ENCODE measurements around the gene APPBP2. TPM values are rescaled to one million over a fixed set of nuclear protein-coding genes. Genes with fewer than 3 reads are reported as not detected.

Gene APPBP2
- total RNA-seq, 1 donor from 2014 or later = 48.0 TPM

DNA sequence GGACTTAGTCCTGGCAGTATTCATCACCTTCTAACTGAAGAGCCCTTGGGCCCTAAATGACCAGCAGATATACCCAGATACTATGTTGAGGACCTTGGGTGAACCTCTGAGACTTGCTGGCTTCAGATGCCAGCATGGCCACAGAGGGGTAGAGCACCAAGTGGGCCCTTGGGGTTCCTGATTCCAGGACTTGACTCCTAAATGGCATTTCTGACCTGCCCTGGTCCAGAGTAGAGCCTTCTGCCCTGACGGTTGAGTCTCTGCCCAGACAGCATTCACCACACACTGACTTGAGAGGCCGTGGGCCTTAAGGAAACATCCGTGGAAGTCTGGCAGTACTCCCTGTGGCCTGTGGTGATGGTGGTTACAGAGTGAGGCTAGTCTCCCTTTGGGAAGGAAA is 2.8 kb upstream of the APPBP2 start:
- Histone ChIP-seq H2AFZ (replicated peaks) (no peak overlapping the region), H4K20me1 (ENCODE audit: low read depth) (peaks cover 13% of the 10 kb centered on the region), H3F3A (ENCODE audit: low read depth) (peaks cover 3% of the 10 kb centered on the region), H3K9me3 (ENCODE audit: low read depth) (no peaks in the 10 kb centered on the region), H3K4me3 (no peak overlapping the region), H3K27ac (no peak overlapping the region), H3K4me2 (no peak overlapping the region), H3K4me1 (peaks cover 7% of the 10 kb centered on the region), H3K9ac (no peak overlapping the region), H3K36me3 (no peaks in the 10 kb centered on the region), H3K27me3 (no peaks in the 10 kb centered on the region), H3K79me2 (ENCODE audit: low read depth) (peaks cover 44% of the 10 kb centered on the region)
- peaks cover 6% of the 10 kb centered on the region for H3K4me1 Mint-ChIP-seq
- no peaks in the 10 kb centered on the region for H3K27me3 Mint-ChIP-seq (ENCODE audit: insufficient read depth, low read depth)
- TF ChIP-seq, protein P1, sequence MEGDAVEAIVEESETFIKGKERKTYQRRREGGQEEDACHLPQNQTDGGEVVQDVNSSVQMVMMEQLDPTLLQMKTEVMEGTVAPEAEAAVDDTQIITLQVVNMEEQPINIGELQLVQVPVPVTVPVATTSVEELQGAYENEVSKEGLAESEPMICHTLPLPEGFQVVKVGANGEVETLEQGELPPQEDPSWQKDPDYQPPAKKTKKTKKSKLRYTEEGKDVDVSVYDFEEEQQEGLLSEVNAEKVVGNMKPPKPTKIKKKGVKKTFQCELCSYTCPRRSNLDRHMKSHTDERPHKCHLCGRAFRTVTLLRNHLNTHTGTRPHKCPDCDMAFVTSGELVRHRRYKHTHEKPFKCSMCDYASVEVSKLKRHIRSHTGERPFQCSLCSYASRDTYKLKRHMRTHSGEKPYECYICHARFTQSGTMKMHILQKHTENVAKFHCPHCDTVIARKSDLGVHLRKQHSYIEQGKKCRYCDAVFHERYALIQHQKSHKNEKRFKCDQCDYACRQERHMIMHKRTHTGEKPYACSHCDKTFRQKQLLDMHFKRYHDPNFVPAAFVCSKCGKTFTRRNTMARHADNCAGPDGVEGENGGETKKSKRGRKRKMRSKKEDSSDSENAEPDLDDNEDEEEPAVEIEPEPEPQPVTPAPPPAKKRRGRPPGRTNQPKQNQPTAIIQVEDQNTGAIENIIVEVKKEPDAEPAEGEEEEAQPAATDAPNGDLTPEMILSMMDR (IDR thresholded peaks at IDR 0.05) = no peak
- TF ChIP-seq EZH2 (IDR thresholded peaks at IDR 0.05) (no peak), EZH2phosphoT487 (IDR thresholded peaks at IDR 0.05) (no peak)
- peaks cover 18% of the 10 kb centered on the region for H3K36me3 Mint-ChIP-seq
- no peak overlapping the region for H3K4me3 Mint-ChIP-seq
- DNase-seq (ENCODE audit: low spot score) = no peak
- peaks cover 14% of the 10 kb centered on the region for H3K9me3 Mint-ChIP-seq
- H3K27ac Mint-ChIP-seq = no peak overlapping the region

DNA sequence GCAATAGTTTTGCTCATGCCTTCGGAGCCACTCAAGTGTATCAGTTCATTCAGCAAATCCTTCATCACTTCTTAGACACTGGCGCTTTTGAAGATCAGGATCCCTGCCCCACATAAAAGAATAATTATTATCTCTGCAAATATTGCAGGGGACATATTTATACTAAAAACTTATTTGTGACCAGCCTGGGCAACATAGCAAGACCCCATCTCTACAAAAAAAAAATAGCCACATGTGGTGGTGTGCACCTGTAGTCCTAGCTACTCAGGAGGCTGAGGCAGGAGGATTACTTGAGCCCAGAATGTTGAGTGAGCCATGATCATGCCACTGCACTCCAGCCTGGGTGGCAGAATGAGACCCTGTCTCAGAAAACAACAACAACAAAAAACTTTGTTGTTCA is 1.7 kb upstream of the APPBP2 start:
- H3K4me1 Mint-ChIP-seq = peaks cover 12% of the 10 kb centered on the region
- Histone ChIP-seq H3K9ac (no peak overlapping the region), H3F3A (ENCODE audit: low read depth) (peaks cover 3% of the 10 kb centered on the region), H3K4me1 (peaks cover 15% of the 10 kb centered on the region), H3K36me3 (no peaks in the 10 kb centered on the region), H3K9me3 (ENCODE audit: low read depth) (no peaks in the 10 kb centered on the region), H3K27me3 (no peaks in the 10 kb centered on the region), H3K79me2 (ENCODE audit: low read depth) (peaks cover 55% of the 10 kb centered on the region), H3K27ac (no peak overlapping the region), H3K4me2 (no peak overlapping the region), H3K4me3 (no peak overlapping the region), H2AFZ (replicated peaks) (no peak overlapping the region), H4K20me1 (ENCODE audit: low read depth) (peaks cover 24% of the 10 kb centered on the region)
- H3K4me3 Mint-ChIP-seq = peak overlapping the region; percentile 25
- no peak for DNase-seq (ENCODE audit: low spot score)
- peaks cover 21% of the 10 kb centered on the region for H3K36me3 Mint-ChIP-seq
- no peaks in the 10 kb centered on the region for H3K27me3 Mint-ChIP-seq (ENCODE audit: insufficient read depth, low read depth)
- no peak overlapping the region for H3K27ac Mint-ChIP-seq
- peaks cover 14% of the 10 kb centered on the region for H3K9me3 Mint-ChIP-seq
- TF ChIP-seq EZH2 (IDR thresholded peaks at IDR 0.05) = no peak
- no peak for TF ChIP-seq EZH2phosphoT487 (IDR thresholded peaks at IDR 0.05)
- TF ChIP-seq, protein P1 (IDR thresholded peaks at IDR 0.05) = no peak

DNA sequence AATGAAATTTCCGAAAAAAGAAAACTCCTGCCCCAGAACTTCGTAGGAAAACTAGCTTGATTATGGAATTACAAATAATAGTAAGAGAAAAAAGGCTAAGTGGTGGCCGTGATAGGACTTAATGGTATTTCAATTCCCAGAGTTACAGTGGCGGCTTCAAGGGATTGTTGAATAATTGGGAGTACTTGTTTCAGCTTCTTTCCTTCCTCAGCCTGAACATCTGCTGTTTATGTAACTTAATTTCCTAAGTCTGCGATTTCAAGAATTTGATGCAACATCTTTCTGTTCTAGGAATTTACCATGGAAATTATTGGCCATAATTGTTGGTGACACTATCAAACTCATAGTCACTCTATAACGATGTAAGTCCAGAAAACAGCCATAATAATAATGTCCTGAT is 684 bp upstream of the APPBP2 start:
- Histone ChIP-seq H4K20me1 (ENCODE audit: low read depth) (peaks cover 34% of the 10 kb centered on the region), H3F3A (ENCODE audit: low read depth) (peaks cover 3% of the 10 kb centered on the region), H3K36me3 (no peaks in the 10 kb centered on the region), H3K27ac (peak overlapping the region; percentile 40), H3K4me1 (peaks cover 15% of the 10 kb centered on the region), H3K79me2 (ENCODE audit: low read depth) (peaks cover 65% of the 10 kb centered on the region), H3K27me3 (no peaks in the 10 kb centered on the region), H3K4me2 (peak overlapping the region; percentile 97), H3K9me3 (ENCODE audit: low read depth) (no peaks in the 10 kb centered on the region), H3K9ac (peak overlapping the region; percentile 94), H2AFZ (replicated peaks) (peak overlapping the region; percentile 91), H3K4me3 (peak overlapping the region; percentile 96)
- H3K4me1 Mint-ChIP-seq = peaks cover 17% of the 10 kb centered on the region
- peaks cover 18% of the 10 kb centered on the region for H3K36me3 Mint-ChIP-seq
- H3K4me3 Mint-ChIP-seq = peak overlapping the region; percentile 92
- H3K27ac Mint-ChIP-seq = peak overlapping the region; percentile 98
- TF ChIP-seq, protein P1 (IDR thresholded peaks at IDR 0.05) = no peak
- no peak for TF ChIP-seq EZH2phosphoT487 (IDR thresholded peaks at IDR 0.05)
- TF ChIP-seq EZH2 (IDR thresholded peaks at IDR 0.05) = no peak
- H3K9me3 Mint-ChIP-seq = peaks cover 14% of the 10 kb centered on the region
- no peak for DNase-seq (ENCODE audit: low spot score)
- no peaks in the 10 kb centered on the region for H3K27me3 Mint-ChIP-seq (ENCODE audit: insufficient read depth, low read depth)

Measured in neural progenitor cell (in vitro differentiated cells).